SK-N-SH treated with all-trans-retinoic acid at 6 μM for 48 hours (cell line): Measurements from ENCODE around the gene ATP8A2.

Experiments used
- ATAC-seq: fragments of 200-7000 bp; cut with Tn5 transposase; 3 replicates; pipeline ENCODE4 v1.9.1; 2020; ENCODE audit warnings: mild to moderate bottlenecking, moderate library complexity
- ARNTL ChIP-seq: fragments of 450-650 bp; formaldehyde crosslinking; IDR thresholded peaks from 2 replicates; pipeline ENCODE4 v1.5.0; 2020; ENCODE audit warnings: low read depth, mild to moderate bottlenecking, moderate library complexity, borderline replicate concordance
- BACH2 ChIP-seq: fragments of 250-450 bp; sonication (Bioruptor Pico); IDR thresholded peaks from 2 replicates; pipeline ENCODE4 v1.9.0; 2021; ENCODE audit warnings: mild to moderate bottlenecking, borderline replicate concordance
- CREB5 ChIP-seq: fragments of 250-450 bp; sonication (Bioruptor Pico); IDR thresholded peaks from 2 replicates; pipeline ENCODE4 v1.5.1; 2020; ENCODE audit warnings: low read depth, mild to moderate bottlenecking, moderate library complexity
- CSDC2 ChIP-seq: fragments of 250-450 bp; sonication (Bioruptor Pico); IDR thresholded peaks from 2 replicates; pipeline ENCODE4 v1.5.0; 2020; ENCODE audit warnings: mild to moderate bottlenecking, moderate library complexity
- CSRNP3 ChIP-seq: fragments of 250-450 bp; sonication (Bioruptor Pico); IDR thresholded peaks from 2 replicates; pipeline ENCODE4 v1.5.1; 2021; ENCODE audit warnings: mild to moderate bottlenecking, moderate library complexity
- ESRRG ChIP-seq: fragments of 250-450 bp; sonication (Bioruptor Pico); IDR thresholded peaks from 2 replicates; pipeline ENCODE4 v1.6.1; 2021; ENCODE audit warnings: mild to moderate bottlenecking
- GLIS3 ChIP-seq: fragments of 250-450 bp; sonication (Bioruptor Pico); IDR thresholded peaks from 2 replicates; pipeline ENCODE4 v1.5.0; 2020; ENCODE audit warnings: mild to moderate bottlenecking, moderate library complexity
- ISL1 ChIP-seq: fragments of 250-450 bp; sonication (Bioruptor Pico); IDR thresholded peaks from 2 replicates; pipeline ENCODE4 v2.1.2; 2022; ENCODE audit warnings: mild to moderate bottlenecking, moderate library complexity
- OSR1 ChIP-seq: fragments of 250-450 bp; sonication (Bioruptor Pico); IDR thresholded peaks from 2 replicates; pipeline ENCODE4 v1.8.0; 2022; ENCODE audit warnings: moderate library complexity, mild to moderate bottlenecking, inconsistent platforms
- PATZ1 ChIP-seq: fragments of 250-450 bp; sonication (Bioruptor Pico); IDR thresholded peaks from 2 replicates; pipeline ENCODE4 v1.8.0; 2020; ENCODE audit warnings: mild to moderate bottlenecking, moderate library complexity, borderline replicate concordance
- POU6F1 ChIP-seq: fragments of 250-450 bp; sonication (Bioruptor Pico); IDR thresholded peaks from 2 replicates; pipeline ENCODE4 v1.8.0; 2021; ENCODE audit warnings: low read depth, mild to moderate bottlenecking, moderate library complexity, borderline replicate concordance
- PPARA ChIP-seq: fragments of 250-450 bp; sonication (Bioruptor Pico); IDR thresholded peaks from 2 replicates; pipeline ENCODE4 v1.5.0; 2020; ENCODE audit warnings: mild to moderate bottlenecking, borderline replicate concordance
- RARB ChIP-seq: fragments of 250-450 bp; sonication (Bioruptor Pico); IDR thresholded peaks from 2 replicates; pipeline ENCODE4 v1.8.0; 2021; ENCODE audit warnings: mild to moderate bottlenecking, moderate library complexity
- SNAI2 ChIP-seq: fragments of 250-450 bp; sonication (Bioruptor Pico); IDR thresholded peaks from 2 replicates; pipeline ENCODE4 v1.5.0; 2020; ENCODE audit warnings: mild to moderate bottlenecking, moderate library complexity
- TCF4 ChIP-seq: fragments of 250-450 bp; sonication (Bioruptor Pico); IDR thresholded peaks from 2 replicates; pipeline ENCODE4 v1.8.0; 2021; ENCODE audit warnings: mild to moderate bottlenecking, moderate library complexity, borderline replicate concordance
- TOX ChIP-seq: fragments of 250-450 bp; sonication (Bioruptor Pico); IDR thresholded peaks from 2 replicates; pipeline ENCODE4 v1.8.0; 2021; ENCODE audit warnings: mild to moderate bottlenecking, moderate library complexity, borderline replicate concordance
- TSHZ2 ChIP-seq: fragments of 250-450 bp; sonication (Bioruptor Pico); IDR thresholded peaks from 2 replicates; pipeline ENCODE4 v1.5.0; 2020; ENCODE audit warnings: mild to moderate bottlenecking, moderate library complexity
- ZFP3 ChIP-seq: fragments of 250-450 bp; sonication (Bioruptor Pico); IDR thresholded peaks from 2 replicates; pipeline ENCODE4 v1.5.0; 2020; ENCODE audit warnings: mild to moderate bottlenecking, moderate library complexity
- ZFP30 ChIP-seq: fragments of 450-650 bp; formaldehyde crosslinking; IDR thresholded peaks from 2 replicates; pipeline ENCODE4 v1.5.0; 2022; ENCODE audit warnings: mild to moderate bottlenecking, moderate library complexity
- ZNF565 ChIP-seq: fragments of 450-650 bp; formaldehyde crosslinking; conservative IDR thresholded peaks from 2 replicates; pipeline ENCODE4 v1.5.0; 2020; ENCODE audit warnings: low read depth, mild to moderate bottlenecking, moderate library complexity
- ZNF70 ChIP-seq: fragments of 450-650 bp; formaldehyde crosslinking; IDR thresholded peaks from 2 replicates; pipeline ENCODE4 v1.5.0; 2020; ENCODE audit warnings: mild to moderate bottlenecking, moderate library complexity
- ZNF8 ChIP-seq: fragments of 450-650 bp; formaldehyde crosslinking; IDR thresholded peaks from 2 replicates; pipeline ENCODE4 v1.5.0; 2020; ENCODE audit warnings: mild to moderate bottlenecking, moderate library complexity

The ATP8A2 gene

GRCh38 chr13:25816239-25816638 lies 444.5 kb downstream of the ATP8A2 start (continued):
- TF ChIP-seq TSHZ2 (CRISPR knock-in tag) (no peak), GLIS3 (CRISPR knock-in tag) (no peak), ZNF565 (CRISPR knock-in tag) (no peak), ZFP30 (CRISPR knock-in tag) (no peak), BACH2 (CRISPR knock-in tag) (no peak)

- no peak for TF ChIP-seq ISL1 (CRISPR knock-in tag)
- TF ChIP-seq ZNF70 (CRISPR knock-in tag) = no peak
- no peak for TF ChIP-seq TOX (CRISPR knock-in tag)
- TF ChIP-seq RARB (CRISPR knock-in tag) = no peak
- no peak for TF ChIP-seq SNAI2 (CRISPR knock-in tag)
- TF ChIP-seq CSRNP3 (CRISPR knock-in tag) = no peak
- no peak for TF ChIP-seq ESRRG
- no peak for TF ChIP-seq ZFP30 (CRISPR knock-in tag)
- no peak for TF ChIP-seq CREB5 (CRISPR knock-in tag)
- no peak for TF ChIP-seq ZNF565 (CRISPR knock-in tag)
- TF ChIP-seq ZNF8 (CRISPR knock-in tag) = no peak
- TF ChIP-seq ARNTL = no peak
- no peak for TF ChIP-seq TSHZ2 (CRISPR knock-in tag)
- no peak for TF ChIP-seq PATZ1 (CRISPR knock-in tag)
- no peak for TF ChIP-seq PPARA (CRISPR knock-in tag)
- no peak for TF ChIP-seq GLIS3 (CRISPR knock-in tag)
- TF ChIP-seq OSR1 (CRISPR knock-in tag) = no peak
- no peak for TF ChIP-seq ZFP3
- TF ChIP-seq TCF4 (CRISPR knock-in tag) = no peak
- no peak for TF ChIP-seq BACH2 (CRISPR knock-in tag)
- TF ChIP-seq, all 23 proteins: peak for 0
- no peak for ATAC-seq
Measured at GRCh38 chr13:25819856-25820530, 448.2 kb downstream of the ATP8A2 start.

GRCh38 chr13:25821776-25822175 lies 450.0 kb downstream of the ATP8A2 start:
- no peak for ATAC-seq
- TF ChIP-seq CSDC2 (CRISPR knock-in tag) = no peak
- no peak for TF ChIP-seq ESRRG
- no peak for TF ChIP-seq GLIS3 (CRISPR knock-in tag)
- no peak for TF ChIP-seq ZFP3
- no peak for TF ChIP-seq ZNF8 (CRISPR knock-in tag)
- no peak for TF ChIP-seq TSHZ2 (CRISPR knock-in tag)
- no peak for TF ChIP-seq POU6F1 (CRISPR knock-in tag)
- TF ChIP-seq ZFP30 (CRISPR knock-in tag) = no peak
- TF ChIP-seq ARNTL = no peak
- no peak for TF ChIP-seq ZNF565 (CRISPR knock-in tag)
